K562 (cell line): ENCODE results near the gene ADAM10. TPM values are rescaled to one million over a fixed set of nuclear protein-coding genes. Genes with fewer than 3 reads are reported as not detected.
A peak's percentile ranks its signal among the peaks of the same experiment; 100 is the strongest.

ENCODE experiments used
- ATAC-seq: fragments of 200-7000 bp; cut with Tn5 transposase; 3 replicates; pipeline ENCODE4 v1.9.1; 2020; ENCODE audit warnings: moderate library complexity
- BruUV-seq: library from RNA; stranded (reverse); fragments of 400-500 nt; replicated peaks from 2 replicates; lab custom pipeline; 2021; lab: Mats Ljungman, UMichigan
- CTCF ChIA-PET: fragments of 300-600 bp; formaldehyde crosslinking; extraction: SDS; loops from one replicate; lab custom pipeline; 2021; ENCODE audit warnings: low intra/inter-chr PET ratio; lab: Yijun Ruan, JAX
- POLR2A ChIA-PET: fragments of 300-600, 350-650 bp; sonication (Branson Sonifier 250); formaldehyde crosslinking; extraction: SDS; loops from one replicate; lab custom pipeline; 2021; ENCODE audit warnings: antibody characterized with exemption, inconsistent platforms; lab: Yijun Ruan, JAX
- DNase-seq, 4 experiments: peaks; one replicate each; pipeline versions ENCODE4 v3.0.0 to v3.0.0-alpha.2; 2011 to 2018; ENCODE audit warnings: low spot score in 3 of 4, mixed read lengths in 3 of 4; ENCODE audit errors: extremely low read depth in 1 of 4
- FAIRE-seq: peaks from 2 replicates; lab custom pipeline; 2011; peaks lifted over from hg19 to GRCh38; lab: Jason Lieb, UNC
- H2AFZ ChIP-seq: 2 replicates; pipeline ENCODE4 v1.6.0; 2011; ENCODE audit warnings: low read depth, low read length, control low read depth, inconsistent platforms
- H3K27ac ChIP-seq: fragments of 200-600 bp; 3 replicates; pipeline ENCODE4 v1.8.0; 2011; ENCODE audit warnings: low read depth, mild to moderate bottlenecking, control low read depth, inconsistent platforms, low read length, moderate library complexity, mixed read lengths; ENCODE audit errors: extremely low read depth
- H3K27me3 ChIP-seq, 2 experiments: fragments of 300-600 bp in 1 of 2; 2 replicates in 1 of 2; 3 replicates in 1 of 2; pipeline versions ENCODE4 v1.6.0 to v1.8.0; 2011; ENCODE audit warnings: inconsistent platforms in 2 of 2, low read length in 2 of 2, mild to moderate bottlenecking in 1 of 2, mixed read lengths in 1 of 2, moderate library complexity in 1 of 2; ENCODE audit not compliant: control insufficient read depth in 2 of 2, insufficient read depth in 2 of 2
- H3K36me3 ChIP-seq: fragments of 300-600 bp; 3 replicates; pipeline ENCODE4 v1.8.0; 2011; ENCODE audit warnings: mild to moderate bottlenecking, low read length, inconsistent platforms; ENCODE audit not compliant: control insufficient read depth, insufficient read depth
- H3K4me1 ChIP-seq, 2 experiments: fragments of 200-600 bp in 1 of 2; replicated peaks in 1 of 2; 2 replicates in 1 of 2; 3 replicates in 1 of 2; pipeline versions ENCODE4 v1.5.1 to v1.8.0; 2011; ENCODE audit warnings: inconsistent platforms in 2 of 2, low read length in 2 of 2, mild to moderate bottlenecking in 1 of 2, mixed read lengths in 1 of 2, moderate library complexity in 1 of 2; ENCODE audit not compliant: control insufficient read depth in 2 of 2, insufficient read depth in 2 of 2
- H3K4me2 ChIP-seq: 2 replicates; pipeline ENCODE4 v1.6.1; 2011; ENCODE audit warnings: low read length, control low read depth, inconsistent platforms, mixed read lengths; ENCODE audit not compliant: insufficient read depth
- H3K4me3 ChIP-seq: fragments of 200-600 bp; sonication (generic), shearing (Covaris generic); 2 replicates; pipeline ENCODE4 v1.5.1; 2016; ENCODE audit warnings: control low read depth, inconsistent platforms
- H3K79me2 ChIP-seq: fragments of 200-600 bp; 3 replicates; pipeline ENCODE4 v1.8.0; 2011; ENCODE audit warnings: low read length, inconsistent platforms; ENCODE audit not compliant: control insufficient read depth, insufficient read depth
- H3K9ac ChIP-seq, 2 experiments: 2 replicates each; pipeline versions ENCODE4 v1.6.0 to v1.6.1; 2011; ENCODE audit warnings: low read depth in 2 of 2, low read length in 2 of 2, control low read depth in 1 of 2, inconsistent platforms in 1 of 2, mild to moderate bottlenecking in 1 of 2, mixed read lengths in 1 of 2; ENCODE audit not compliant: insufficient read depth in 1 of 2
- H3K9me1 ChIP-seq: one replicate; pipeline ENCODE4 v1.6.0; 2011; ENCODE audit warnings: inconsistent platforms, mild to moderate bottlenecking, low read length, moderate library complexity; ENCODE audit not compliant: control insufficient read depth, insufficient read depth
- H3K9me3 ChIP-seq: replicated peaks from 2 replicates; pipeline ENCODE4 v1.5.1; 2011; ENCODE audit warnings: low read depth, low read length, inconsistent platforms; ENCODE audit not compliant: control insufficient read depth, insufficient read depth
- H4K20me1 ChIP-seq: replicated peaks from 2 replicates; pipeline ENCODE4 v1.6.1; 2011; ENCODE audit warnings: low read length, inconsistent platforms, mixed read lengths; ENCODE audit not compliant: control insufficient read depth, insufficient read depth
- BDP1 ChIP-seq: IDR thresholded peaks from 3 replicates; pipeline ENCODE4 v1.6.1; 2011; ENCODE audit not compliant: insufficient read length, insufficient read depth
- CEBPB ChIP-seq: fragments of 450-650 bp; IDR thresholded peaks from 2 replicates; pipeline ENCODE4 v1.6.1; 2016; ENCODE audit warnings: missing genetic modification characterization, missing compliant biosample characterization
- MEF2A ChIP-seq: IDR thresholded peaks from 2 replicates; pipeline ENCODE4 v1.6.1; 2011; ENCODE audit warnings: low read depth, mild to moderate bottlenecking, low read length, moderate library complexity; ENCODE audit not compliant: control insufficient read depth
- MTA1 ChIP-seq: fragments of 450-650 bp; IDR thresholded peaks from 2 replicates; pipeline ENCODE4 v1.6.1; 2017; ENCODE audit warnings: borderline replicate concordance
- PPARD ChIP-seq: fragments of 250-450 bp; sonication (Bioruptor Pico); IDR thresholded peaks from 2 replicates; pipeline ENCODE4 v1.8.0; 2022; ENCODE audit warnings: inconsistent platforms, mild to moderate bottlenecking, moderate library complexity
- SMARCA5 ChIP-seq: fragments of 450-650 bp; IDR thresholded peaks from 2 replicates; pipeline ENCODE4 v1.6.1; 2016
- WGBS: fragments of 100-300 bp; shearing (Covaris generic); methylation state at CpG from one replicate; pipeline ENCODE4 v1.1.6; 2016; ENCODE audit warnings: low coverage, mixed read lengths; ENCODE audit not compliant: insufficient coverage; ENCODE audit errors: missing lambda C conversion rate; 5-methylcytosine and 5-hydroxymethylcytosine counted together
- in situ Hi-C: fragments of 300-500 bp; cut with MboI; formaldehyde crosslinking; loops from 4 replicates; pipeline ENCODE4 v1.15.0; 2018; ENCODE audit warnings: inconsistent platforms, mixed read lengths
- intact Hi-C: fragments of 100-400 bp; cut with micrococcal nuclease; formaldehyde crosslinking; loops from 2 replicates; pipeline ENCODE4 v1.14.2; 2022
- polyA plus RNA-seq, 8 experiments: library from polyadenylated mRNA; depleted of rRNA in 4 of 8; stranded (reverse) in 5 of 8; unstranded in 3 of 8; fragments of >200 nt; fragmentation: Nextera tagmentation in 2 of 8; fragmentation: Illumina TruSeq in 1 of 8; extraction: Ambion mirVana in 2 of 8; extraction: Trizol in 1 of 8; gene quantifications; 2 replicates each; pipeline versions ENCODE4 v1.2.1 to v1.2.3, GENCODE V29; 2011 to 2014; ENCODE audit warnings: inconsistent platforms in 1 of 8, missing spikeins in 1 of 8
- total RNA-seq, 7 experiments: library from RNA; depleted of rRNA in 6 of 7; stranded (reverse); fragments of >200 nt in 6 of 7; fragmentation: Illumina TruSeq in 2 of 7; extraction: Trizol in 2 of 7; gene quantifications; 2 replicates each; pipeline versions ENCODE4 v1.2.1 to v1.2.3, GENCODE V29; 2011 to 2021; ENCODE audit warnings: low replicate concordance in 1 of 7

Gene ADAM10
- total and polyA plus RNA-seq, 9 of the 15 experiments (the other 6 are each of a cell fraction or from before 2014, with no cell fraction given) = 11.9 to 152 (median 57.3) TPM

GRCh38 chr15:58589047-58589446 is 160.5 kb downstream of the ADAM10 start:
- Histone ChIP-seq H3K4me3 (no peak overlapping the region), H3K36me3 (peaks cover 5% of the 10 kb centered on the region; the same call in 1 of the 3 replicates), H3K9ac (no peak overlapping the region), H3K27ac (no peak overlapping the region), H3K4me1 (peaks cover 14 to 25% of the 10 kb centered on the region in 2 experiments; a peak in 4 of 5 replicates), H3K4me2 (no peak overlapping the region), H4K20me1 (no peaks in the 10 kb centered on the region), H3K9me1 (no peaks in the 10 kb centered on the region), H3K9me3 (no peaks in the 10 kb centered on the region), H3K27me3 (no peaks in the 10 kb centered on the region), H2AFZ (no peak overlapping the region), H3K79me2 (no peaks in the 10 kb centered on the region)
- ChIA-PET CTCF (no interaction called here), POLR2A (interaction anchor here (0.6 to 1.3 kb wide), 4 partner anchors 9 to 182 kb away, joined by 3 to 4 read pairs (median 4); partner anchors contain the start of gene MINDY2)
- WGBS = 76% methylated on average over 3 of the region's 3 CpGs
- ATAC-seq = no peak
- in situ Hi-C loops (no loop called here), intact Hi-C loops (no loop called here)
- FAIRE-seq = no peak
- DNase-seq = no peak
- TF ChIP-seq CEBPB (tag) (peak; percentile 15; the same call in 1 of the 2 replicates), SMARCA5 (no peak), PPARD (no peak)
- no TSS peak for BruUV-seq

DNA sequence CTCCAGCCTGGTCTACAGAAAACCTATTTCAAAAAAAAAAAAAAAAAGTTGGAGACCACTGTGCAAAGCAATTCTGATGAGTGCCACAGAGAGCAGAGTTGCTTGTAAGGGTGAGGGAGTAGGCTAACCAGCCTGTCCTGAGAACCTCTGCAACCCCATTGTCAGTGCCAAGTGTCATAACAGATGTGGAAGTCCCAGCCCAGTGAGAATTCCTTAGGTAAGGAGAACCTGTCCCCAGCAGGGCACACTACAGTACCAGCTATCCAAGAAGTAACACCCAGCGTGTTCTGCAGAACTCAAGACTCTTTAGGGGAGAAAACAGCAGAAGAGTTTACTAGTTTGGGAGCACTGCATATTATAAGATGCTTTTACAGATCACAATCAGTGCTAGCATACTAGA is 161.4 kb downstream of the ADAM10 start:
- Histone ChIP-seq H3K27me3 (no peaks in the 10 kb centered on the region), H3K27ac (no peak overlapping the region), H3K79me2 (no peaks in the 10 kb centered on the region), H3K9me1 (no peaks in the 10 kb centered on the region), H3K9ac (no peak overlapping the region), H3K4me1 (peaks cover 14 to 28% of the 10 kb centered on the region in 2 experiments; a peak in 4 of 5 replicates), H4K20me1 (no peaks in the 10 kb centered on the region), H3K4me2 (no peak overlapping the region), H2AFZ (no peak overlapping the region), H3K9me3 (no peaks in the 10 kb centered on the region; the same call in 1 of the 2 replicates), H3K4me3 (no peak overlapping the region), H3K36me3 (no peaks in the 10 kb centered on the region)
- ATAC-seq (no peak), DNase-seq (no peak), FAIRE-seq (no peak)
- in situ Hi-C loops = no loop called here
- ChIA-PET CTCF (no interaction called here), POLR2A (interaction anchor here (0.7 to 1.3 kb wide), 2 partner anchors 10 to 120 kb away, joined by 3 read pairs; no protein-coding TSS in a partner anchor)
- no peak for TF ChIP-seq BDP1
- no peak for TF ChIP-seq MTA1
- TF ChIP-seq MEF2A = no peak
- 63% methylated on average over 1 of the region's 1 CpG for WGBS
- intact Hi-C loops = no loop called here
- BruUV-seq = no TSS peak
